NCI-H460 (cell line): ENCODE measurements around the gene CSF1. TPM values are rescaled to one million over a fixed set of nuclear protein-coding genes. Genes with fewer than 3 reads are reported as not detected.
"Not testable (repeated sequence)": the region's sequence is repeated elsewhere in the genome, so short reads cannot be mapped to it uniquely, and the experiment has no call there.

Source experiments
- DNase-seq: peaks from one replicate; pipeline ENCODE4 v3.0.0-alpha.2; 2016; ENCODE audit warnings: low read depth; ENCODE audit errors: extremely low read depth
- total RNA-seq: library from RNA; depleted of rRNA; stranded (reverse); fragments of >200 nt; shearing (Covaris generic); gene quantifications from 2 replicates; pipeline ENCODE4 v1.2.3, GENCODE V29; 2014

The CSF1 gene
- total RNA-seq, 1 experiment from 2014 or later: 7.7 TPM

DNA sequence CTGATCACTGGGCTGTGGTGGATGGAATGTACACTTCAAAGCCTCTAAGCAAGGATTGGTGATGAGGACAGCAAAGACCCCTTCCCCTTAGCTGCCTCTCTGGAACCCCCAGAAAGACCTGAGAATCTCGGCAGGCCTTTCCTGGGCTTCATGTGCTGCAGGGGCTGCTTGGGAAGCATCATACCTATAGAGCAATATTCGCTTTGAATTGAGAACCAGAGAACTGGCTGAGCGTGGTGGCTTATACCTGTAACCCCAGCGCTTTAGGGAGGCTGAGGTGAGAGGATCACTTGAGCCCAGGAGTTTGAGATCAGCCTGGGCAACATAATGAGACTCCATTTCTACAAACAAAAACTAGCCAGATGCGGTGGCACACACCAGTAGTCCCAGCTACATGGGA is 22.0 kb downstream of the CSF1 start:
- DNase-seq: no peak

- no peak for DNase-seq
These were observed 23.4 kb downstream of the CSF1 start for GRCh38 chr1:109933856-109934711.

DNA sequence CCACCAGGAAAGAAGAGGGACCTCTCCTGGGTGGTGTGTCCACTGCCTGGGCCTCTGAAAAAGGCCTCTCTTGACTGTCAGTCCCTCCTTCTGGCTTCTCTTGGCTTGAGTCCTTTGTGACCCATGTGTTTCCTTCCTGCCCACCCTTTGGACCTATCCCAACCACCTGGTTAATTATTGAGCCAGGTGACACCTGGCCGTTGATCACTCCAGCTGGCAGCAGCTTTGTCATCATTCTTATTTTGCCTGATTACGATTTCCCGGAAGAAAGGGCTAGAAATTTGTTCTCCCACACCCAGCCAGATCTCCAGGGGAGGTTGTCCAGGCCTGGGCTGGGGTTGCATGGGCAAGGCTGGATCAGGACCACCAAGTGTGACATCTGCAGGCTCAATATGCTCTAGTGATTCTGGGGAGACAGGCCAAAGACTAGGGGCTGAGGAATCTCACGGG is 24.8 kb downstream of the CSF1 start:
- no peak for DNase-seq

DNA sequence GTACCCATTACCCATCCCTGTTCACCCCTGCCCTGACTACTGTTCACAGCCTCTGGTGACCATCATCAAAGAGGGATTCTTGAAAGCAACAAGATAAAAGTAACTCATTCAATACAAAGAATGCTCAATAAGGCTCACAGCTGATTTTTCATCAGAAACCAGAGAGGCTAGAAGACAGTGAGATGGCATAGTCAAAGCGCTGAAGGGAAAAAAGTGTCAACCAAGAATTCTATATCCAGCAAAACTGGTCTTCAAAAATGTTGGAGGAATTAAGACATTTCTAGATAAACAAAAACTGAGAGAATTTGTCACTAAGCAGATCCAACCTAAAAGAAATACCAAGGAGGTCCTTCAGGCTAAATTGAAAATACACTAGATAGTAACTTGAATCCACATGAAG is 27.1 kb downstream of the CSF1 start:
- no peak for DNase-seq

- no peak for DNase-seq
These were observed 27.9 kb downstream of the CSF1 start for GRCh38 chr1:109938556-109938955.

DNA sequence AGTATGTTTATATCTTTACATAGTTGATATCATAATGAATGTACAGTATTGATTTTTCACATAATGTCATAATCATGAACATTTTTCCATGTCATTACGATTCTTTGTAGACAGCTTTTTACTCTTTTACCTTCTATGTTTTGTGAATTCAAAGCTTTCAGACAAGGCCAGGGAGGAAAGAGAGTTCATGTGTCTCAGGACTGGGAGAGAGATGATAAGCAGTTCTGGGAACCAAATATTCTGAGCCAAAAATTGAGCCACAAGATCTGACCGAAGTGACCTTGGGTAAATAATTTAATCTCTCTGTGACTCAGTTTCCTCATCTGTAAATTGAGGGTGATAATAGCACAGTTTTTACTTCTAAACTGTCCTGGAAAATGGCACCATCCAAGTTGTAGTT is 31.8 kb downstream of the CSF1 start:
- DNase-seq: no peak

DNA sequence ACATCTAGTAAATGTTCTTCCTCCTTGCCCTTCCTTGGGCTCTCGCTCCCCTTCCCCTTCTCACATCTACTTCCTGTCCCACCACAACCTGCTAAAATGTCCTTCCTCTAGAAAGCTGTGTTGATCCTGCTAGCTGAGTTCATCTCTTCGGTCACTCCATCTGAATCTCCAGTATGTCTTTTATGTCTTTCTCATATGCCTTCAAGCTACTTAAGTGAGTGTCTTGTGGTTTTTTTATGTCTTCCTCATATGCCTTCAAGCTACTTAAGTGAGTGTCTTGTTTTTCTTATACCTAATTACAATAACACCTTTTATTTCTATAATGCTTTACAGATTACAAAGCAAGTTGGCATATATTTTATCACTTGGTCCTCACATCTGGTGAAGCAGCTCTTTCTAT is 33.9 kb downstream of the CSF1 start:
- no peak for DNase-seq

- no peak for DNase-seq
These were observed 35.9 kb downstream of the CSF1 start for GRCh38 chr1:109946511-109946910.

DNA sequence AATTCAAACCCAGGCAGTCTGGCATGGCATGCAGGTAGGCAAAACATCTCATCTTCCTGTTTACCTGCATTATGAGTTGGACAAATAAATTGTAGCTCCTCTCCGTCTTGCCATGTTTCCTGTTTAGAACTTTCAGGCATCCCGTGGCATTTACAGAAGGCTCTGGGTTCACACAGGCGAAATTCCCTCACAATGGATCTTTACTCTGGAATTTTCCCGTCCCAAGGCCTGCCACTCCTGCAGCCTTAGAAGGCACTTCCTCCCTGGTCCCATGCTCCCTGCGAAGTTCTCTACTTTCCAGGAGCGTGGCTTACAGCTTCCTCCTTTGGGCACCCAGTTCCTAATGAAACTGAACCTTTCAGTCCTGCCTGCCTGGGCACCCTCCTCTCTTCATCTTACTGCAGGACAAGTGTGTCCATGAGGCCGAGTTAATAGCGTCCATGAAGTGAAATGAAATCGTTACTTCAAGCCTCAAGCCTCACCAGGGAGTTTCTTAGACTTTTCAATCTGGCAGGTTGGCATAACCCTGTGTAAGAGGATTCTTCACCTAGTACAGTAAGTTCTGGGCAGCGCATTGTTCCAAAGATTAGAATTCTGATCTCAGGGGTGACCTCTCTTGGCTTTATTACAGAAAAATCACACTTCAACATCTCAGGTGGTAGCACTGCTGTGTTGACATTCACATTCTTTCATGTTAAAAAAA is 37.1 kb downstream of the CSF1 start:
- DNase-seq: no peak

- no peak for DNase-seq
These were observed 37.6 kb downstream of the CSF1 start for GRCh38 chr1:109948285-109948630.

DNA sequence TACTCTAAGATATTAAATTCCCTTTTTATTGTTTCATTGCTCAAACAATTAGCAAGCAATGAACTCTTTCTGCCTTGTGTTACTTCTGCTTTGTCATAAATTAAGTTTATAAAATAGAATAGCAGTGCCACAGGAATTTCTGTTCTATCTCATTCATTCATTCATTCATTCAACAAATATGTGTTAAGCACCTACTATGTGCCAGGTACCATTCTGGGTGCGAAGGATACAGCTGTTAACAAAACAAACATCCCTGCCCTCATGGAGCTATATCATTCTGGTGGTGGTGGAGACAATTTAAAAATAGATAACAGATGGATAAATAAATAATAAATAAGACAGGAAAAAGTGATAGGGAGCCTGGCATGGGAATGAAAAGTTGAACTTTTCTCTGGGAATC is 39.4 kb downstream of the CSF1 start:
- no peak for DNase-seq

DNA sequence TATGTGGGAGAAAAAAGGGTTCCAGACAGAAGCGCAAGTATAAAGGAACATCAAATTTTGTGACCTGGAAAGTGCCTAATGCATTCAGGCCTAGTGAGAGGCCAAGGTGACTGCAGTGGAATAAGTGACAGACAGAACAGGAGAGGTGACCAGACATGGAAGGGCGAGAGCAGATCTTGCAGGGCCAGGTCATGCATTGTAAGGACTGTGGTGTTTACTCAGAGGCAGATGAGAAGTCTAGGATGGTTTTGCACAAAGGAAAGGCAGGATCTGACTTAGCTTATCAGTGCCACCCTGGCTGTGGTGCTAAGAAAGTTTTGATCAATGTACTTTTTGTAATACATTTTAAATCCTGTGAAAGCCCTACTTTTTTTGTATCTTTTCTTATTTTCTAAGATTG is 39.9 kb downstream of the CSF1 start:
- DNase-seq: no peak

GRCh38 chr1:109951501-109951900 is 40.9 kb downstream of the CSF1 start:
- DNase-seq: not testable (repeated sequence)

GRCh38 chr1:109954041-109954512 is 43.4 kb downstream of the CSF1 start:
- DNase-seq: no peak

DNA sequence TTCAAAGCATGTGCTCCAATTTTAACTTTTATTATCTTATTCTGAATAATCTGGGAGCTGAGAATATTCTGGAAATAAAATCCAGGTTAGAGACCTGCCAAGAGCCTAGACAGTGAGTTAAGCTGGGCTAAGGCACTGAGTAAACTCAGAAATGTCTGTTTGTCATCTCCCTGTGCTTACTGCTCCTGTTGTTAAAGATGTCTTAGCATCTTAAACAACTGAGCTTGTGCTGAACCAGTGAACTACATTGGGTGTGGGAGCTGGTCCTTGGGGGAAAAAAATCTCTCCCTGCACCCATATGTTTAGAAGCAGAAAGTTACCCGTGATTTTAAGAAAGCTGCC is 49.0 kb downstream of the CSF1 start:
- no peak for DNase-seq

DNA sequence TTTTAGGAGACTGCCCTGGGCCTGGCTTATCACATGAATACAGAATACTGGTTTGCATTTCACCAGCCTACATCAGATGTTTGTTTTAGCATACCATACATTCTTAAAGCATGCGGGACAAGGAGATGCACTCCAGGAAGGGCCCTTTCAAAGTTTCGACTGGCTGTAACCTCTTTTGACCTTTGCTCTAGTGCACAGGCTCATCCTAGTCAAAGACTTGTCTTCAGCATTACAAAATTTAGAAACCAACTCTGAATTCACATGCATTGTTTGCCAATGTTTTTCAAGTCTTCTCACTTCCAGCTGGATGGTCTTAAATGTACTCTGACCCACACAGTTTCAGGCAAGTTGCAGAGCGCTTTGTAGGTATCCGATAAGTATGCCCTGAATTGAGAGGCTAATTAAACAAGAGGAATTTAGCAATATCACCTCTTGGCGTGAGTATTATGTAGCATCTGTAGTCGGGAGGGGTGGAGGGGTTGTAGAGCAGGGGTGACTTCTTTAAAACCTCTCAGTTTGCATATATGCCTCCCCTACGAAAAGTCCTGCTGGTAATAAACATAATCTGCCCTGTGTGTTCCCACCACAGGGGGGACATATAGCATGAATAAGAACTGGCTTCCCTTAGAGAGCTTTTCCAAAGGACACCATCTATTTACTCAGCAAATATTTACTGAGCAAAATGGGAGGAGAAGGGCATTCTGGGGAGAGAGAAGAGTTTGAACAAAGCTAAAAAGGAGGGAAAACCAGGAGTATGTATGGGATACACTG is 49.5 kb downstream of the CSF1 start:
- DNase-seq: peak; percentile 88

DNA sequence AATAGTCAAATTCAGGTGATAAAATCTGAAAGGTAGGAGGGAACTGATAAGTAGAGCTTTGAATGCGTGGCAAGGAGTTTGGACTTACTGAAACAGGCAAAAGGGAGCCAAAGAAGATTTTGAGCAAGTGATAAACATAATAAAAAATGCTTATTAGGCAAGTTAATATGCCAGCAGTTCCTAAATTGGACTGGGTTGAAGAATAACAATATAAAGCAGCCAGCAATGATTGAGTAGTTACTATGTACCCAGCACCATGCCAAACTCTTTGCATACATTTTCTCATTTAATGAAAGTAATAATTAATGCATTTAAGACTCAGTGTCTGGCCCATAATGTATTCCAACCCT is 50.1 kb downstream of the CSF1 start:
- DNase-seq: no peak

GRCh38 chr1:109963864-109964263 is 53.2 kb downstream of the CSF1 start:
- no peak for DNase-seq

- DNase-seq: no peak
These were observed 58.6 kb downstream of the CSF1 start for GRCh38 chr1:109969146-109969829.

DNA sequence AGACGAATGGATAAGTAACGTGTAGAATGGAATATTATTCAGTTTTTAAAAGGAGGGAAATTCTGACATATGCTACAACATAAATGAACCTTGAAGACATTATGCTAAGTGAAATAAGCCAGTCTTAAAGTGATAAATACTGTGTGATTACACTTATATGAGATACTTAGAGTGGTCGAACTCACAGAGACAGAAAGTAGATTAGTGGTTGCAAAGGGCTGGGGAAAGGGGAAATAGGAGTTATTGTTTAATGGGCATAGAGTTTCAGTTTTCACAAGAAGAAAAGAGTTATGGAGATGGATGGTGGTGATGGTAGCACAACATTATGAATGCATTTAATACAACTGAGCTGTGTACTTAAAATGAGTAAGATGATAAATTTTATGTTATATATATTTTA is 59.3 kb downstream of the CSF1 start:
- DNase-seq: no peak

DNA sequence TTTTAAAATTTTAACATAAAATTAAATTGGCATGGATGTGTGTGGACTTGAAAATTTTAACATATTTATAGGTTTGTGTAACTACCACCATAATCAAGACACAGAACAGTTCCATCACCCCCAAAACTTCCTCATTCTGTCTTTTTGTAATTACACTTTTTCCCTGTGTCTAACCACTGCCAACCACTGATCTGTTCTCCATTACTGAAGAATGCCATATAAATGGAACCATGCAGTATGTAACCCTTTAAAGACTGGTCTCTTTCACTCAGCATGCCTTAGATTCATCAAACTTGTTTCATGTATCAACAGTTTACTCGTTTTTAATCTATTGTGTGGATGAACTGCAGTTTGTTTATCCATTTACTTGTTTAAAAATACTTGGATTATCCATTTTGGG is 60.9 kb downstream of the CSF1 start:
- no peak for DNase-seq
